Mammary microvascular endothelial cell (primary cell): ENCODE data around the gene ACTRT3. TPM values are rescaled to one million over a fixed set of nuclear protein-coding genes. Genes with fewer than 3 reads are reported as not detected.

Experiments
- total RNA-seq: library from RNA; depleted of rRNA; stranded (reverse); fragments of >200 nt; gene quantifications from 2 replicates; pipeline ENCODE4 v1.2.3, GENCODE V29; 2015

The ACTRT3 gene
- 6.1 and 6.7 TPM in 2 replicates for total RNA-seq

DNA sequence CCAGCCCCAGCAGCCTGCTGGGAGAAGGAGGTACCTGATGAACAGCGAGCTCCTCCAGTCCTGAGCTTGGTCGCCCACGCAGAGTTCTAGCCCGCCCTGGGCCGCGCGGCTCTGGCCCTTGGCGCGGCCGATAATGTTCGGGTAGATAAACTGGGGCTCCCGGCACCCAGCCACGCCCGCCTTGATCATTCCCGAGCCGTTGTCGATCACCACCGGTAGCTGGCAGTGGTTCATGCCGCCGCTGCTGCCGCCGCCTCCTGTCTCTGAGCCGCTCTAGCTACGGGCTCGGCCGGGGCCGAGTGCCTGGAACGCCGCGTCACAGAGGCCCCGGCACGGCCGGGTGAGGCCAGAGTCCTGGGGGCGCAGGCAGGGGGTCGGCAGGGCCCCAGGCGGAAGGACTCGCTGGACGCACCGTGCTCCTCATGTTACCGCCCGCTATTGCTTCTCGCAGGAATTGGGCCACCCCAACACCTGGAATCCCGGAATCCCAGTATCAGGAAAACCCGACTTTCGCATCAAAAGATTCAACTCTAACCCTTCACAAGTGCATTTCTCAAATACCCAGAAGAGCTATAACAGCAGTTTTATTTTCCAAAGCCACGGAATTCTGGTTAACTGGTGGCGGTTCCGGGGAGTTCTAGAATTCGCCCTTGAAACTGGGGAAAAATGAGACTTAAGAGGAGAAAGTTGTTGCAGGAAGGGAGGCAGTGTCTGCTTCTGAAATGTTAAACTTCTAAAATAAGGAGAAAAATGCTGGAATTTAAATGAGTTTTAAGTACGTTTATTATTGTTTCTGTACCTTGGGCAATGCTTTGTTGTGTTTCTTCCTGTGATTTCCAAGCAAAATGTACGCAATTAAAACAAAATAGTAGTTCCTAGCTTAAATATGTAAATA lies at the start of gene ACTRT3:
ACTRT3 (minus strand) TSS at position 275 of the 895 bp plus-strand sequence; CDS start at position 234, 41 bp downstream.

DNA sequence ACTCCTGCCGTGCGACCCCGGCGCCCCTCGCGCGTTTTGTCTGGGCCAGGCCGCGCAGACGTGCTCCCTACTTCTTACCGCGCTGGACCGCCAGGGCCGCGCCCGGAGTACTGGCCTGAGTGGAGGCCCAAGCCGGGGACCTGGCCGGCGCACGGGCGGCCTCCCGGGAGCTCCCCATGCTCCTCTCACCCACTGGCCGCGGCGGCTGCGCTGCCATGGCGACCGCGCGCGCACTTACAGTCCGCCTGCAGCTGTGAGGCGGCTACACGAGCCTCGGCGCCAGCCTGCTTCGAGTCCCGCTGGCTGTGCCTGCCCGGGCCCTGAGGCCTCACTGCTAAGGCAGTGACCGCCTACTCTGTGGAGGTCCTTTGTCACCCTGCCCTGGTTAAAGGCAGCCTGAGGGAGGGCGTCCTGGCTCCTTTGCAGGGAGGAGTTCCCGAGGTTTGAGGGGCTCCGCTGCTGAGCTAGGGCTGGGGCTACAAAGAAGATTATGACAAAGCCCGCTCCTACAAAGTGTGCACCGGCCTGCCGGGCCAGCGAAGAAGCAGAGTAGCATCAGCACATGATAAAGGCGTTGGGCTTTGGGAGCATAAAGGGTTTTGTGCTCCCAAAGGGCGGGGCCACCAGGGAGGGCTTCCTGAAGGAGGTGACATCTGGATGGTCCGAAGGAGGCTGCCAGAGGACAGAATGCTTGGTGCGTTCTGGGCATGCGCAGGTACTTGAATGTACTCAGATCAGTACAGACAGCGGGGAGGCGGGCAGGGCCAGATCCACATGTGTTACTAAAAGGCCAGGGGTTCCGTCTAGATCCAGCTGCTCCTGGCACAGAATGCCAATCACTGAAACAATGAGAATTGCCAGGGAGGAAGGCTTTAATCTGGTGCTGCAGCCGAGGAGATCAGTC lies 43.2 kb upstream of the ACTRT3 start, which contains the start of the genes LRRC34 and LRRIQ4:
LRRC34 (minus strand) TSS at position 573 of the 904 bp plus-strand sequence; CDS start at position 217, 356 bp downstream.
LRRIQ4 (plus strand) TSS at position 539 of the 904 bp plus-strand sequence. CDS start 9,052 bp downstream, outside the sequence.

DNA sequence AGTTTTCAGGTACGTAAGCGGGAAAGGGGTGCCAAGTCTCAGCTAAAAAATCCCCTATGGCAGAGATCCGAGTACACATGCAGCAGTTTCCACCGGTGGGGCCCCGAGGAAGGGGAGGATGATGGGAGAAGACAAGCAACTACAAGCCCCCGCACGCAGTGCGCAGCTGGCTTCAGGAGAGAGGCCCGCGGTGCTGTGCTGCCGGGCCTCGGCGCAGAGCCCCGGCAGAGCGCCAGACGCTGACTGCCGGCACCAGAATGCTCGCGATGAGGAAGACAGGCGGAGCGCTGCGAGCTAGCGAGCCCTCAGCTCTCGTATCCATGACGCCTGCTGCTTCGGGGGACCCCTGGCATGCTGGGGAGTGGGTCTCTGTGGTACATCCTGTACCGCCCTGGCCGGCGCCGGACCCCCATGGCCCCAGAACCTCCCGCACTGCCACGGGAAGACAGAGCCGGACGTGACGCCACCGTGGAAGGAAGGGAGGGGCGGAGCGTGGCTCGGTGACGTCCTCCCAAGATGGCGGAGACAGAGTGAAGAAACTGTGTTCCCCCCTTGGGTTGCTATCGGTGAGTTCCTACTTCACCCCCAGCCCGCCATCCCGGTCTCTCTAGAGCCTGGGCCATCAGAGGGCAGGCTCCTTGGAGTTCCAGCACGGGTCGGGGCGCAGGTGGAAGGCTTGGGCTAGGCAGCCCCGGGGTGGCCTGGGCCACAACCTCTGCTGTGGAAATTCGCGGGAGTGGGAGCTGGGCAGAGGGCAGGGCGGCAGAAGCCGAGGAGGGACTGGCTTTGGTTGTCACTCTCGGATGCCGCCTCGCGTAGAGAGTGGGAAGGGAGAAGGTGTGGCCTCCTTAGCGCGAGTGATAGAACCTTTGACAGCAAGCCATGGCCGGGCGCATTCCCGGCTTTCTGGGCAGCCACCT lies 3.8 kb upstream of the ACTRT3 start, which contains the start of gene MYNN:
MYNN (plus strand) TSS at position 500 of the 920 bp plus-strand sequence. CDS start 900 bp downstream, outside the sequence.

DNA sequence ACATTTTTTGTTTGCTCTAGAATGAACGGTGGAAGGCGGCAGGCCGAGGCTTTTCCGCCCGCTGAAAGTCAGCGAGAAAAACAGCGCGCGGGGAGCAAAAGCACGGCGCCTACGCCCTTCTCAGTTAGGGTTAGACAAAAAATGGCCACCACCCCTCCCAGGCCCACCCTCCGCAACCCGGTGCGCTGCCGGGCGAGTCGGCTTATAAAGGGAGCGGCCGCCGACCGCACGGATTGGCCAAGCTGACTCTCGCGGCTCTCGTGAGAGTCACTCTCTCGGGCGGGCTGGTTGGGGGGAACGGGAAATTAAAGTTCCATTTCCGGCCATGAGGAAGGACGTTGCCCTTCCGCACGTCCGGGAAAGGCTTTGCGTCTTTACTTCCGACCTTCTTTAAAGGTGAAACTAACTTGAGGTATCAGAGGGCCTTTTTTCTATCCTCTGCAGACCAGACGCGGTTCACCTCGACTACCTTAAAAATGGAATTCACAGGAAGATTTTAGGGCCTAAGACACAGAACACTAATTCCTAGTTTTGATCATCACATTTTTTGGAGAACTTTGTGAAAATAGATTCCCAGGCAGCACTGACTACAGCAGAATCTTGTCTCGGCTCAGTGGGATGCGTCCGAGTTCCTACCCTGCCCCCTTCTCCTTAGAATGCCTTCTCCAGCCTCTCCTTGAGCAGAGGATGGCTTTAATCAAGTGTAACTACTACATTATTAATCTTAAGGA lies 4.3 kb downstream of the ACTRT3 start, which contains the start of gene TERC:
TERC (minus strand) TSS at position 179 of the 731 bp plus-strand sequence.

Other genes with a start within 250 kb of the ACTRT3 start
- gene MECOM, start 105.8 kb downstream of the ACTRT3 start, total RNA-seq = 39.8 and 40.6 TPM in 2 replicates
- gene TERC, start 4.5 kb downstream of the ACTRT3 start, total RNA-seq = 129 and 146 TPM in 2 replicates
- 9.3 and 10.6 TPM in 2 replicates for gene MYNN, start 3.8 kb upstream of the ACTRT3 start, total RNA-seq
- not detected in 2 replicates for gene LRRIQ4, start 43.3 kb upstream of the ACTRT3 start, total RNA-seq
- 3.2 and 4.8 TPM in 2 replicates for gene LRRC34, start 43.3 kb upstream of the ACTRT3 start, total RNA-seq
- gene LRRC31, start 100.4 kb upstream of the ACTRT3 start, total RNA-seq = not detected in 2 replicates
- gene SAMD7, start 142.0 kb upstream of the ACTRT3 start, total RNA-seq = not detected in 2 replicates
- gene SEC62, start 197.2 kb upstream of the ACTRT3 start, total RNA-seq = 17.3 and 23.4 TPM in 2 replicates